ENCODE measurements around the gene RIN1.
A peak's percentile ranks its signal among the peaks of the same experiment; 100 is the strongest.
"Not testable (repeated sequence)": the region's sequence is repeated elsewhere in the genome, so short reads cannot be mapped to it uniquely, and the experiment has no call there.

RIN1 gene

DNA sequence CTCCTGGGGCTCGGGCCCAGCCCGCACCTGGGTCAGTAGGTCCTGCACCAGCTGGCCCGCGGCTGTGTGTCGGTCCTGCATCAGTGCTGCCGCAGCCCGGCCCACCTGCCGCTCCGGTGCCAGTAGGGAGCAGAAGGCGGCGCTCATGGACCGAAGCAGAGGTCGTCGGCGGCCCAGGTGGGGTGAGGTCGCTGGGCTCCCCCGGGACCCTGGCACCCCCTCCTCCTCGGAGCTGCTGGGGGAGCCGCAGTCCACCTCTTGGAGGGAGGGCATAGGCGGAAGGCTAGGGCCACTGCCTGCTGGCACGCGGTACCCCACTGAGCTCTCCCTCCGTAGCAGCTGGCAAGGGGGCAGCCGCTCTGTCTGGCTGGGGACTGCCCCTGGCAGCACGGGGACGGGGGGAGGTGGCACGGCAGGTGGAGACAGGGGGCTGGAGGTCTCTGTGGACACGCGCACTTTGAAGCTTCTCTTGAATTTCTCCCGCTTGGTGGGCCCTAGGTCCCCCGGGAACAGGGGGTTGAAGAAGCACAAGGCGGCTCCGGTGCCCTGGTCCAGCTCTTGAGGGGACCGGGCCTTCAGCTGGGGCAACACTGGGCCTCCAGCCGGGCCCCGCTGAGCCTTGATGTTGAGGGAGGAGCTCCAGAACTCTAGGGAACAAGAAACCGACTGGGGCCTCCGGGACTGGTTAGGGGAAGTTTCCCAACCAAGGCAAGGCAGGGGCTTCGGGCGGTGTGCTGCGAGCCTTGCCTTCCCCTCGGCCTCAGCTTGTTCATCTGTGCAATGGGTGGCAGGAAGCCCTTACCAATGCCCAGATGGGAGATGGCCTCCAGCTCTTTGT is 1.4 kb downstream of the RIN1 start:
- no peak for DNase-seq

DNA sequence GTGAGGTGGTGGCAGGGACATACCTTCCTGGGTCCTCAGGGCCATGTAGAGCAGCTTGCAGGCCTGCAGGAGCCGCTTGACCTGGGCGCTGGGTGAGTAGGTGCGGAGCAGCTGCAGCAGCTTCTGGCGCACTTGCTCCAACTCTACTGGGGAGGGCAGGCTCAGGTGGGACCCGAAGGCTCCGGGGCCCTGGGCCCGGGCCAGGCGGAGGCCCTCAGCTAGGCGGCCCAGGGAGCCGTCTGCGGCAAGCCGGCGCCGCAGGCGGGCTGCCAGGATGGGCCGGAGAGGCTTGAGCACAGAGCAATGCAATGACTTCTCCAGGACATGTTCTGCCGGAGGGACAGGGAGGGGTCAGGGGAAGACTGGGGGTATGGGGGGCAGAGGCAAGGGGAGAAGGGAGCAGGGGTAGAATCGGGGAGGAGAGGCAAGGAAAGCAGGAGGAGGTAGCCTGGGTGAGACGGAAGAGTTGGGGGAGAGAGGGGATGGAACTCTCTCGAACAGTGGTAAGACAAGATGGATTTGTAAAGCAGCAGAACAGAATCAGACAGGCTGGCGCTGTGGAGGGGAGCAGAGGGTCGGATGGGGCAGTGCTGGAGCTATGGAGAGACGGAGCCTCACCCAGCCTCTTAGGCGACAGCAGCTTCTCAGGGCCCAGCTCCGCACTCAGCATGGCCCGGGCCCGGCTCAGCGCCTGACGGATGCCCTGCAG is 2.2 kb downstream of the RIN1 start:
- no peak for DNase-seq

DNA sequence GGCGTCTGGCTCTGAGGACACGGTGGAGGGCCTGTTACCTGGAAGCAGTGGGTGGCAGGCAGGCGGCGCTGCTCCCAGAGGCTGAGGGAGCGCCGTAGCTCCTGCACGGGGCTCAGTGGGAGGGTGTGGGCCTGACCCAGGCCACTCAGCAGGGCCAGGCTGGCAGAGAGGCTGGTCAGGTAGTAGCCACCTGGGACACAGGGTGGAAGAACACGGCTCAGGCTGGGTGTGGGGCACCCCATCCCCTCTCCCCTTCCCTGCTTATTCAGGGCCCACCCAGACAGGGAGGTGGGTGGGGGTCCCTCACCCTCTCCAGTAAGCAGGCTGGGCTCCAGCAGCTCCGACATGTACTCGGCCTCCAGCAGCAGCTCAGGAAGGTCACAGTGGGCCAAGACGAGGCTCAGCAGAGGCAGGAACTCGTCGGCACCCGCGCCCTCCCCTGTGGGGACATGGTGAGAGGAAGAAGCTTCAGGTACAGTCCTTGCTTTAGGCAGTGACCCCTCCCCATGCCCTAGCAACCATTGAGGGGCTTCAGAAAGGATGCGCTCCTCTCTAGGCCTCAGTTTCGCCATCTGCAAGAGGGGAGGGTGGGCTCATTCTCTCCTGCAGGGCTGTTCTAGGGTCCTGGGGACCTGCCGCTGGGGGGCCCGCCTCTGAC is 2.9 kb downstream of the RIN1 start:
- DNase-seq: no peak

DNA sequence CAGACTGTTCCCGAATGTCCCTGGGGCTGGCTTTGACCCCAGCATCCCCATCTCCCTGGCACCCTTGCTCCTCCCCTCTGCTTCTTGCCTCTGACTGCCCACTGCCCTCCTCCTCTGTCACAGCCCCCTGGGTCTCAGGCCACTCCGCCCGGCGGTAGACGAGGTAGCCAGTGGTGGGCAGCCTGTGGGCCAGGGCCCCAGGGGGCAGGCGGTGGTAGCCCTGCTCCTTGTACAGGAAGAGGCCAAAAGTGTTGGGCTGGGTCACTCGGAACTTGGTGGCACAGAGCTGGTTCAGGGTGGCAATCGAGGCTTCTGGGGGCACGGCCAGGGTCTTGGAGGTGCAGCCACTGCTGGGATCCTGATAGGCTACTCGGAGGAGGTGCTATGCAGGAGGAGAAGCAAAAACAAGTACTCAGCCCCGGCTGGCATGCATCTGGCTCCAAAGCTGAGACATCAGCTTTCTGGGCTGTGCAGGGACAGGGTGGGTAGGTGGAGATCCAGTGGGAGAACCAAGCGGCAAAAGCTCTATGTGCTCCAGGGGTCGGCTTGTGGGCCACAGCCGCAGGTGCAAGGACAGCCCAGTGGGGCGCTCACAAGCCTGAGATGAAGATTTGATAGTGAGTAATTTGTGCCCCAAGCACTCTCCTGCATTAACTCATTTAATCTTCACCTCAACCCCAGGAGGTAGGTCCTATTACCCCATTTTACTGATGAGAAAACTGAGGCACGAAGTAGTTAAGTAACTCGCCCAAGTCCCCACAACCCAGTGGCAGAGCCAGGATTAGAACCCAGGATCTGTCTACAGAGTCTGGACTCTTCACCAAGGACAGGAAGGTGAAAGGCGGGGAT is 3.6 kb downstream of the RIN1 start:
- no peak for DNase-seq

DNA sequence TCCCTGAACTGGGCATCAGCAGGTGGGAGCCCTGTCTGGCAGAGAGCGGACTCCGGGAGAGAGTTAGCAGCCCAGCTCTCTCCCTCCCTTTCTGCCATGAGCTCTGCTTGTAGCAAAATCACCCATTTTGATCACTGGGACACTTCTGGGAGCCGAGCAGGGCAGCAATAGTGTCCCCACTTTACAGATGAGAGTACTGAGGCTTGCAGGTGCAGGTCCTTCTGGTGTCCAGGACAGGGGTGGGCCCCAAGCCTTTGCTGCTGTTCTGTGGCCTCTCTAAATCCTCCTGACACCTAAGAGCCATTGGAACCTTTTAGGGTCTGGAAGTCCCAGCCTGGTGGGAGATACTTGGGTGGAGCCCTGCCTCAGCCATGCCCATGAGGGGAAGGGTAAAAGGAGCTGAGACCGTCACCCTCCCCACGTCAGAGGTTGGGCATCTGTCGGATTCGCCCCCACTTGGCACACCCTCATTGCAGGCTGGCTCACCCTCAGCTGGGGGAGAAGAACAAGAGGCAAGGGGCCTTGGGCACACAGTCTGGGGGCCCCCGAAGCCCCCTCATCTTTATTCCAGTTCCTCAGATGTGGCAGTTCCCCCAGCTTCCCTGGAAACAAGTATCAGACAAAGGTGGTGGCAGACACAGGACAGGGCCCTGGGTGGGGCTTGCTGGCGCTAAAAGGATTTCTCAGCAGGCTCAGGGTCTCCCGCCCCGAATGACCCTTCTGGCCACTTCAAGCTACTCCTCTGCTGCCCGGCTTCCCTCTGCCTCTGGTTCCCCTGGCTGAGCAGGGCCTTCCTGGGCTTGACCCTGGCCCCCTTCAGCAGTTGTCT is 4.5 kb downstream of the RIN1 start:
- no peak for DNase-seq

DNA sequence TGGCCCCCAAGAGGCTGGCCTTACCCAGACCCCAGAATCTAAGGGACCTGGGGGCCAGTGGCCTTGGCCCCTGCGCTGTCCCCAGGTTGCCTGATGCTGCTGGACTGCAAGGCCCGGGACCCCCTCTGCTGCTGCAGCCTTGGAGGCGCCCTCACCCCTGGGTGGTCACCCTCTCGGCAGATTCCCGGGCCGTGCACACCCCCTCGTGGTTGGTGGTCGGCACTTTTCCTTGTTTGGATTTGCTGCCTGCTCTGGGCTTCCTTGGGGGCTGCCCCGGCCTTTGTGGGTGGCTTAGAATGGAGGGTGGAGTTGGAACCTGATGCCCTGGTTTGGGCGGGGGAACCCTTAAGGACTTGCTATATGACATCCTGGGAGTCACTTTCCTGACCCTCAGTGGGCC is 5.3 kb downstream of the RIN1 start:
- DNase-seq: no peak

DNA sequence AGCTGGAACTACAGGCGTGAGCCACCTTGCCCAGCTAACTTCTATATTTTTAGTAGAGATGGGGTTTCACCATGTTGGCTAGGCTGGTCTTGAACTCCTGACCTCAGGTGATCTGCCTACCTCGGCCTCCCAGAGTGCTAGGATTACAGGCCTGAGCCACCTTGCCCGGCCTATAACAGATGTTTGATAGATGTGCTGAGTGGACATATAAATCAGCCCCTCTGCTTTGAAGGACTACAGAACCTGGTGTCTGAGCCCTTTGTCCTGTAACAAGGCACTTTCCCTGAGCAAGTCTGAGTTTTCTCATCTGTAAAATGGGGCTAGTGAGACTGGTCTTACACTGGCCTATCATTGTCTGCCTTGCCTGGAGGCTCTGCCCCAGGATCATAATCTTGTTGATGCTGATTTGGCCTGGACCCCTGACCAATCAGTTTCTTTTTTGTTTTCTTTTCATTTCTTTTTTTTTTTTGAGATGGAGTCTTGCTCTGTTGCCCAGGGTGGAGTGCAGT is 7.0 kb downstream of the RIN1 start:
- no peak for DNase-seq

DNA sequence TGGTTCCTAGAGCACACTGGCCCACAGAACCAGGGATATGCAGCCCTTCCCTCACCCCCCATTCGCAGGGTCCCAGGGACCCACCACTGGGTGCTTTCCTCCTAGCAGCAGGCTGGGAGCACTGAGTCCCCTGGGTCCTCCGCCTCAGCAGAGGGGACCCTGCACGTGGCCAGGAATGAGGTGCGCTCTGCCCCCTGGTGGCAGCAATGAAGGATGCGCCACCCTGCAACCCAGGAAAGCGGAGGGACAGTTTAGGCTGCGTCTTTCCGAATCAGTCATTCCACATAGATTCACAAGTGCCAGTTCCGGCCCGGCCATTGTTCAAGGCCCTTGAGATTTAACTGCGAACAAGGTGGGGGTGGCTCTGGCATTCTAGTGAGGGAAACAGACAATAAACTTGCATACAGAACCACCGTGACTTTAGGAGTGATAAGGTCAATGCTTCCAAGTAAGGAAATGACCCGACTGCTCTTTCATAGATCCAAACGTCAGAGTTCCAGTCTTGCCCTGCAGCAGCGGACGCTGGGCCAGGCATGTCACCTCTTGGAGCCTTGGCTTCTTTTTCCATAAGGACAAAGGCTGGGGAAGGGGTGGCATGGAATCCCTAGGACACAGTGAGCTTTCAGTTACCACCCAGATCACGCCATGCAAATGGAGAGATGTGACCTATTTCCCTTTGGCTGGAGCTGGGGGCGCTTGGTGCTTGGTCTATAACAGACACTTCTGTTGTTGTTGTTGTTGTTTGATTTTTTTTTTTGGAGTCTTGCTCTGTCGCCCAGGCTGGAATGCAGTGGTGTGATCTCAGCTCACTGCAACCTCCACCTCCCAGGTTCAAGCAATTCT is 7.7 kb downstream of the RIN1 start:
- DNase-seq: peak; percentile 33

DNA sequence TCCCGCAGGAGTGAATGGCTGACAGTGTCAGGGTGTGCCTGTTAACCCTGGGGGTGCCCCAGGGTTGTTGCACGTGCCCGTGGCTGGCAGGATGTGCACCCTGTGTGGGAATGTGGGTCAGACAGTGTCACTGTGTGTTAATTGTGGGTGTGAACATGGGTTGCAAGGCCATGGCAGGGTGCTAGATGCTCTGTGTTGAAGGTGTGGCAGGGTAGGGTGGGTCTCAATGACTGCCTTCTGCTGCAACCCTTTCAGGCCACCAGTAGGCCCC is 8.3 kb downstream of the RIN1 start:
- no peak for DNase-seq

DNA sequence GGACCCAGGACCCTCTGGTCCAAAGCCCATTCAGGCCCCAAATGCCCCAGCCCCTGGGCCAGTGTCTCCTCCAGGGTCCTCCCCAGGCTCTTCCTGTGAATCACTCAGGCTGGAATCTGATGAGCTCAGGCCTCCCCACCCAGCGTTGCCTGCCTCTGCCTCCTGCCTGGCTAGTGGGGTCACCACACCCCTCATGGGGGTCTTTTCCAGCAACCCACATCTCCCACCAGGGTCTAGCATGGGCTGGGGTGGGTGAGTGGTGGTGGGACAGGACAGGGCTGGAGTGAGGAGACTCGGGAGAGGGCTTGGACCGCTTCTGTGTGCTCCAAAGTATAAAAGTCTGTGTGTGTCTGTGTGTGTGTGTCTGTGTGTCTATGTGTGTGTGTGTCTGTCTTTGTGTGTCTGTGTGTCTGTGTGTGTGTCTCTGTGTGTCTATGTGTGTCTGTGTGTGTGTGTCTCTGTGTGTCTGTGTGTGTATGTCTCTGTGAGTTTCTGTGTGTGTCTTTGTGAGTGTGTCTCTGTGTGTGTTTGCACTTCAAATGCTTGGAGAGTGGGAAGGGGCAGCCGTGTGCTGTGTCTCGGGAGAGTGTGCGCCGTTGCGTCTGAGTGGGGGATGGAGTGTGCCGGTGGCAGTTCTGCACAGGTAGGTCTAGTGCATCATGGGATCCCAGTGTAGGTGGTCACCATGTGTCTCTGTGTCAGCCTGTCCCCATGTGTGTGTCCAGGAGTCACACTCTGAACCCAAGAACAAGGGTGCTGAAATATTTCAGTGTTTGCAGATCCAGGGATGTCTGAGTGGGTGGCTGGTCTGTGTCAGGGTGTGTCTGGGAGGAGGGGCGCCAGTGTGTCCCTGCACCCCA is 8.8 kb downstream of the RIN1 start:
- no peak for DNase-seq

DNA sequence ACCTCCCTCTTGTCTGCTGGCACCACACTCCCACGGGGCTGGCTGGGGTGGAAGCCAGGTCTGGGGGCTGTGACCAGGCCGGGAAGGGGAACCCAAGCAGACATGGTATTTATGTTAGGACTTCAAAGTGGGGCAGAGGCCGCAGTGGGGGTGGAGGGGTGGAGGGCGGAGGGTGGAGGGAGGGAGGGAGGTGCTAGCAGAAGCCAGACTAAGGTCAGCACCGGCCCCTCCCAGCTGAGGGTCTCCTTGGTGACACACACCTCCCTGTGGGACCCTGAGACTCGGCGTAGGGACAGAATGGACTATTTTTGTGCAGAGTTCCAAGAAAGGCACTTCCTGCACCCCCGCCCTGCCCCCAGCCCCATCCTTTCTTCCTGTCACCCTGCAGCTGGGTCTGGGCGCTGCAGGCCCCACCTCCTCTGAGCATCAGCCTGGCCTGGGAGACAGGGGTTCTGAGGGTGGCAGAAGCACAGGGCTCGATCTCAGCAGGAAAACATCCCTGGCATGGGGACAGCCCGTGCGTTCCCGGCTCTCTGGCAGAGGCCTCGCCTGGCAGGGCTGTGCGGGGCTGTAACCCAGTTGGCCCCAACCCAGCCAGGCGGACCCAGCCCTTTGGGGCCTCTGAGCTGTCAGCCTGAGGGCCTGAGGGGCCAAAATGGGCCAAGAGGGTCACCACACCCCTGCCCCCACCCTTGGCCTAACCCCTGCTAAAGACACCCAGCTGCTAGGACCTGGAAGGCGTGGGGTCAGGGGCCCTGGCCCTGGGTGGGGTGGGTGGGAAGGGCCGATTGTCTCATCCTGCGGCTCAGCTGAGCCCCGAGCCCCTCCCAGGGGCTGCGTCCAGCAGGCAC is 9.7 kb downstream of the RIN1 start:
- DNase-seq: no peak

DNA sequence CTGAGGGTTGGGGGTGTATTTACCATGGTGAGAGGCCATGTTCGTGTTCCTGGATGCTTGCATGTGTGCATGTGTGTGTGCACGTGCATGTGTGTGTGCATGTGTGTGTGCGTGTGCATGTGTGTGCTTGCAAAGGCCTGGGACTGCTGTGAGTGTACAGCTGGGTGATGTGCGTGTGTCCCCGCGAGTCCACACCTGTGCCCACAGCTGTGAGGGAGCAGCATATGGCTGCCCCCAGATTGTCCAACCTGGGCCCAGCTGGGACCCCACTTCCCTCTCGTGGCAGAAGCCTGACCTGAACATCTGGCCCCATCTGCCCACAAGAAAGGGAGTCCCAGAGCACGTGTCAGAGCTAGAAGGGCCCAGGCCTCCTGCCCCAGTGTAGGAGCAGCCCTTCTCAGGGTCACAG is 11.0 kb downstream of the RIN1 start:
- DNase-seq: no peak

DNA sequence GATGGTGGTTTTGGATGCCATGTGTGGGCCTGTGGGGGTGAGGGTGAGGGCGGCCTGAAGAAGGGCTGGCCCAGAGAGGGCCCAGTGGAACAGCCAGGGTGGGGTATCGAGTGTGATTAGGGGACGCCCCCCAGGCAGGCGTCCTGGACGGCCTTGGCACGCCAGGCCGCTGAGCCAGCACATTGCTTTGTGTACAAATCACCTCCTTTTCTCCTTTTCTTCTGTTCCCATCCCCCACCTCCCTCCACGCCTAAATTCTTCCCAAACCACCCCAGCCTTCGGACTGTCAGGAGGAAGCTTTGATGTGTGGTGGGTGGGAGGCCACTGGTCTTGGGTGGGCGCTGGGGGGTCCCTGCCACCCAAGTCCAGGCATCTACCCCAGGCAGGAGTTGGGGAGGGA is 11.6 kb downstream of the RIN1 start:
- DNase-seq: no peak

DNA sequence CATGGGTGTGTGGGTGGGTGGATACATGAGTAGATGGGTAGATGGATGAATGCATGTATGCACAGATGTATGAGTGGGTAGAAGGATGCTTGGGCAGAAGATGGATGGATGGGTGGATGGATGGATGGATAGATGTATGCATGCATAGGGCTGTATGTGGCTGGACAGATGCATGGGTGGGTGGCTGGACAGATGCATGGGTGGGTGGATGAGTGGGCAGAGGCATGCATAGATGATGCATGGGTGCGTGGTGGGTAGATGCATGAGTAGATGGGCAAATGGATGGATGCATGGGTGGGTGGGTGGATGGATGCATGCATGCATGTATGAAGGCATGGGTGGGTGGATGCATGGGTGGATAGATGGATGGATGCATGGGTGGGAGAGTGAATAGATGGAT is 12.6 kb downstream of the RIN1 start:
- DNase-seq: no peak

DNA sequence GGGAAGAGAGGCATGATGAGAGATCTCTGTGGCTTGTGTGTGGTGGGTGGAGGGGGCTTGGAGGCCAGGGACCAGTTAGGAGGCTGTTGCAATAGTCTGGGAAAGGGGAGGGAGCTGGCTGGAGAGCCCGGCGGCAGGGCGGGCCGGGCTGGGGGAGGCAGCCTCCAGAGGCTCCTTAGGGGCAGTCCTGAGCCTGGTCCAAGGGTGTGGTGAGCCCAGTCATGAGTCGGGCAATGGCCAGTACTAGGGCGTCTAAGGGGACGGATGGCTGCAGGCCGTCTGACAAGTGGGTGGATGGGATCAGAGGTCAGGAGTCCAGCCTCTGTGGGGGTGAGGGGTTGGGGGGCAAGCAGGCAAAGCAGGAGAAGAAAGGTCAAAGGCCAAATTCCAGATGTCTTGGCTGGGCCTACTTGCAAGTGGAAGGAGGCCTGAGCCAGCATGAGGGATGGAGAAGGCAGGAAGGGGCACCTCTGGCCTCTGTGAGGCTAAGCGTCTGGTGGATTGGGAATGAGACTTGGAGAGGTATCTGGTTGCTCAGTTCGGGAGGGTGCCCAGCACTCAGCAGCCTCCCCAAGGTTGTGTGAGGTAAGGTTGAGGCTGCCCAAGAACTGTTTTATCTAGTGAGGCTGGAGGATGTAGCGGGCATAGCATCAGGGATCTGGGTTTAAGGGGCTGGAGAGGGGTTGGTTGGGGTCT is 13.4 kb downstream of the RIN1 start:
- no peak for DNase-seq

DNA sequence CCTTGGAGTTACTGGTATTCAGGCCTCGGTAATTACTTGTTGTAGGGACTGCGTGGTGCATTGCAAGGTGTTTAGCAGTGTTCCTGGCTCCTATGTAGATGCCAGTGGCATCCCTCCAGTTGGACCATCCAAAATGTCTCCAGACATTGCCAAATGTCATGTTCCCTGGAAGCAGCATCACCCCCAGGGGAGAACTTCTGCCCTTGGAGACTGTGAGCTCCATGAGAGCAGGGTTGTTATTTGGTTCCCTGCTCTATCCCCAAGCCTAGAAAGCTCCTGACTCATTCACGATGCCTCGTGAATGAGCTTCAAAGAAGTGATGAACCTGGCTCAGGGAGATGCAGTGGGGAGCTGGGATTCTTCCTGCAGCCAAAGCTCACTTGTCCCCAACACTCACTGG is 14.6 kb downstream of the RIN1 start:
- no peak for DNase-seq

DNA sequence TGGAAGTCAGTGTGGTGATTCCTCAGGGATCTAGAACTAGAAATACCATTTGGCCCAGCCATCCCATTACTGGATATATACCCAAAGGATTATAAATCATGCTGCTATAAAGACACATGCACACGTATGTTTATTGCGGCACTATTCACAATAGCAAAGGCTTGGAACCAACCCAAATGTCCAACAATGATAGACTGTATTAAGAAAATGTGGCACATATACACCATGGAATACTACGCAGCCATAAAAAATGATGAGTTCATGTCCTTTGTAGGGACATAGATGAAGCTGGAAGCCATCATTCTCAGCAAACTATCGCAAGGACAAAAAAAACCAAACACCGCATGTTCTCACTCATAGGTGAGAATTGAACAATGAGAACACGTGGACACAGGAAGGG is 15.5 kb downstream of the RIN1 start:
- not testable (repeated sequence) for DNase-seq

DNA sequence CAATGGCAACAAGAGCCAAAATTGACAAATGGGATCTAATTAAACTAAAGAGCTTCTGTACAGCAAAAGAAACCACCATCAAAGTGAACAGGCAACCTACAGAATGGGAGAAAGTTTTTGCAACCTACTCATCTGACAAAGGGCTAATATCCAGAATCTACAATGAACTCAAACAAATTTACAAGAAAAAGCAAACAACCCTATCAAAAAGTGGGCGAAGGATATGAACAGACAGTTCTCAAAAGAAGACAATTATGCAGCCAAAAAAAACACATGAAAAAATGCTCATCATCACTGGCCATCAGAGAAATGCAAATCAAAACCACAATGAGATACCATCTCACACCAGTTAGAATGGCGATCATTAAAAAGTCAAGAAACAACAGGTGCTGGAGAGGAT is 15.9 kb downstream of the RIN1 start:
- DNase-seq: not testable (repeated sequence)

DNA sequence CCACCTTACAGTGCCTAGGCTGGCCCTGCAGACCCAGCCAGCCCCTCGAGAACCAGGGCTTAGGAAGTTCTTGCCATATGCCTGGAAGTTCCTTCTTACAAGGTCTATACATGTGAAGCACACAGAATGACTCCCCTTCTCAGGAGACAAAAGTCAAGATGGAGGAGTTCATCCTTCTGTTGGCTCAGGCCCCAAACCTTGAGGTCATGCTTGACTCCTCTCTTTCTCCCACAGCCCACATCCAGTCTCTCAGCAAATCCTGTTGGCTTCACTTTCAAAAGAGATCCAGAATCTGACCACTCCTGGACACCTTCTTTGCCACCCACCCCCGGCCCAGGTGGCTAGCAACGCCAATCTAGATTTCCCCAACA is 17.6 kb downstream of the RIN1 start:
- no peak for DNase-seq

All from NCI-H510A (cell line).